HG03095 (cell line): ENCODE measurements around the gene CNP.
"Not testable (repeated sequence)": the region's sequence is repeated elsewhere in the genome, so short reads cannot be mapped to it uniquely, and the experiment has no call there.

Source experiments
- ATAC-seq: cut with Tn5 transposase; IDR thresholded peaks from one replicate; pipeline ENCODE4 v1.9.1; 2021; ENCODE audit warnings: moderate library complexity; ENCODE audit not compliant: unreplicated experiment

CNP gene

DNA sequence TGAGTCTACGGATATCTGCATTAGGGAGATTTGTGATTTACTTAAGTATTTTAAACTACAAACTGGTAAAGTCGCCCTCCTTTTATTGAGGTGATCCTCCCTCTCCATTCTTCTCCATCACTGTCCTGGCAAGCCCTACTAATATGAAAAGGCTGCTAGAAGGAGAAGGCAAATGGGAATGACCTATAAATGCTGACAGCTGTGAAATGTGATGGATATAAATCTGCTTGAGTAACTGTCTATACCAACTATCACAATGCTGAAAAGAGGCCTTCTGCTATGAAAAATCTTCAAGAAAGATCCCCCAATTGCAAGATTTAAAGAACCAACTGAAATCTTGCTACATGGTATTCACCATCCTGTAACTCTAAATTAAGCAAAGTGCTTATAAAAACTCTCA lies 35.1 kb downstream of the CNP start:
- ATAC-seq: no peak

DNA sequence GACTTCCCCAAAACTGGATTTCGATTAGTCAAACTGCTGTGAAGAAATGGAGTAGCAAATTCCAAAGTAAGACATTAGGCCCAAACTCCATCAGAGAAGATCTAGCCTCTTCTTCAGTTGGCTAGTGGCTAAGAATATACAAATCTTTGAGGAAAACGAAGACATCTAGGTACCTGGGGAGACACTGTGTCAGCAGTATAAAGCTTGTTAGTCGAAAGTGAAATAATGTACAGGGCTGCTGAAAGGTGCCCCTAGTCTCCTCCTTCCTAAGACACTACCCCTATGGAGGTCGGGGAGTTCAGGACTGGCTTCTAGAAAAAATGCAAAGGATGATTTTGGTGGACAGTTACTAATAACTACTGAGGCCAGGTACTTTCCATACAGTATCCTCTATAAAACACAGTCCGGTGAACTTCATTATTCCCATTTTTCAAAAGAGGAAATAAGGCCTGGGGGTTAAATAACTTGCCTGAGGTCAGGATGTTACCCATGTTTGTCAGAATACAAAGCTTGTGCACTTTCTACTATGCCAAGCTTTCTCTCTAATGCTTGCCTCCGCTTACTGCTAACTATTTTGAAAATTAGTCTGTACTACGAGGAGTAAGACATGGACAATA lies 35.7 kb downstream of the CNP start:
- no peak for ATAC-seq

DNA sequence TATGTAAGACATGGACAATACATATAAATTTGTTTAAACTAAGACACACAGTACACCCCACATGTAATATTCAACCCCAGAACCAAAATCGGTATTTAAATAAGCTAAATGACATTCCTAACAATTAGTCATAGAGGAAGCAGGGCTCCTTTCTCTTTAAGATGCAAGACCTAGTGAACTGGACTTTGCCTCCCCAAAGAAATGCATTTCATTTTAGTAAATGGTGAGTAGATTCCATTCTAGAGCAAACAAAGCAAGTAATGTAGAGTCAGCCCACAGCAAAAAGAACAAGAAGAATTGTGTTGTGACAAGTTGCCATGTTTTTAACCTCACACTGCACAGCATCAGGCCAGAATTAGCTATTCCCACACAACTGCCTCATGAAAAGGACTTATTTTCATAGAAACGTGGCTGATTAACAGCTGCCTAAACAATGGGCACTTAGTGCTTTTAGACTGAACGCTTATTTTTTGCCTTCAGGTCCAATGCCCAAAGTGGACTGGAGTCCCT lies 36.3 kb downstream of the CNP start:
- ATAC-seq: no peak

DNA sequence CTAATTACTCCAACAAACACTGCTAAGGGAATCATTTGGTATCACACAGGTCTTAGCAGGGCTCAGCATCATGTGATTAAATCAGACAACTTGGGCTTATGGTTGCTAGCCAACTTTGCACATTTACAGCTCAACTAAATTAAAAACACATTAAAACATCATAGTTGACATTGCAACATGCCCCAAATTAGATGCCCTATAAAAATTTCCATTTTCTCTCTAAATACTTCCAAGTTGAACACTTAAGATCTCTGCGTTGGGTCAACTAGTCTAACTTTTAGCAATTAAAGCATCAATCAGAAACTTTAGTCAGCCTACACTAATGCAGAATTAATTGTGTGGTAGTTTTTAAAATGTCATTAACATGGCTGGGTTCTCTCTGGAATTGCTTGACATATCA lies 38.6 kb downstream of the CNP start:
- no peak for ATAC-seq

DNA sequence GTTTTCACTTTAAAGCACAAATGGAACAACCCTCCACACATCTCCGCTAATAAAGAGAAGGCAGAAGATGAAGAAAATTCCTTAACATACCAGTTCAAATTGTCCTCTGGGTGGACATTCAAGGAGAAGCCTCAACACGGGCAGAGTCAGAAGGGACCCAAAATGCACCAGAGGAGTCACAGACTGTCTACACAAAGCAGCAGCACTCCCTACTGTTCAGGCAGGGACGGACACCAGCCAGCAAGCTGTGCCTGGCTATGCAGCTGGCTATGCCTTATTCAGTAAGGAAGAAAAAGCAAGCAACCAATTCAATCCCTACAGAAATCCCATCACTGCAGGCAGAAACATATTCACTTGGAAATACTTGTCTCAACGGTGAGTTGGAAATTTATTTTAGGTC lies 42.6 kb downstream of the CNP start:
- ATAC-seq: no peak

DNA sequence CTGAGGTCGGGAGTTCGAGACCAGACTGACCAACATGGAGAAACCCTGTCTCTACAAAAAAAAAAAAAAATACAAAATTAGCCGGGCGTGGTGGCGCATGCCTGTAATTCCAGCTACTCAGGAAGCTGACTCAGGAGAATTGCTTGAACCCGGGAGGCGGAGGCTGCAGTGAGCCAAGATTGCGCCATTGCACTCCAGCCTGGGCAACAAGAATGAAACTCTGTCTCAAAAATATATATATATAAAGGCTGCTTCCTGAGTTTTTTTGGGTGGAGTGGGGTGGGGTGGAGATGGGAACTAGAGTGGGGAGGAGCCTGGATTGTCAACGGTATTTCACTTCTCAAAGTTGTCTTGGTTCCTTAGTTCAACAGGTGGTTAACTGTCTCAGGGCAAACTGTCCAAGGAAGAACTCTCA lies 43.7 kb downstream of the CNP start:
- ATAC-seq: not testable (repeated sequence)

DNA sequence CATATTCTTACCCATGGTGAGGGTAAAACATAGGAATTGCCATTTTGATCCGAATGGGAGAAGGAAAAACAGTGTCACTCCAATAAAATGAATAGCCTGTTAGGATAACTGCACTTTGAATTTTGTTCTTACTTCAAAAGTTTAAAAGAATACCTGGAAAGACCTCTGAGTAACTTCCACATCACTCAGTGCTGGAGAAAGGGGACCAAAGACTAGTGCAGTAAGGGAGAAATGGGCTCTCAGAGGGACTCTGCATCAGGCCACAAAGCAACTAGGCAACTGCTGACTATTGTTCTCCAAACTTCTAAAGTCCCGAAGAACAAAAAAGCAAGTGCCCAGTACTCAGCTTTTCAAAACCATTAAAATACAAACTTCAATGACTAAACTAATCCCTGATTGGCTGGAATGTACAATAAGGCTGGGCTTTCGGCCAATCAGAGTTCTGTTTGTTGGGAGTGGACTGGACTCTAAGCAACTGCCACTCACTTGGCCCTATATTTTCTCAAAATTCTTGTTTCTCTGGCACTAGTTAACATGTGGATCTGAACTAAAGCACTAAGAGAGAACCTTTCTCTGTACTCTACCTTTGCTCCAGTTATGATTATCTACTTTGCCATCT lies 44.4 kb downstream of the CNP start:
- ATAC-seq: no peak

DNA sequence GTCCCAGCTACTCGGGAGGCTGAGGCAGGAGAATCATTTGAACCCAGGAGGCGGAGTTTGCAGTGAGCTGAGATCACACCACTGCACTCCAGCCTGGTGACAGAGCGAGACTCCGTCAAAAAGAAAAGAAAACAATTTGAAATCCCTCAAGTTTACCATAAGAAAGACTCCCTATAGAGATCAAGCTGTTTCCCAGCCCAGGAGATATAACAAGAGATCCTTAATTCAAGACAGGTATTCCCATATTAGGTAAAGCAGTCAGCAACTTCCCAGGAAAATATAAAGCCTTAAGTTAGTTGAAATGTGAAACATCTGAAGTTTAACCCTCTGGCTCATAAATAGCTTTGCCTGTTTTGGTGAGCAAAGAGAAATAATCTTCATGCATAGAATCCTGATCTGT lies 45.8 kb downstream of the CNP start:
- not testable (repeated sequence) for ATAC-seq

DNA sequence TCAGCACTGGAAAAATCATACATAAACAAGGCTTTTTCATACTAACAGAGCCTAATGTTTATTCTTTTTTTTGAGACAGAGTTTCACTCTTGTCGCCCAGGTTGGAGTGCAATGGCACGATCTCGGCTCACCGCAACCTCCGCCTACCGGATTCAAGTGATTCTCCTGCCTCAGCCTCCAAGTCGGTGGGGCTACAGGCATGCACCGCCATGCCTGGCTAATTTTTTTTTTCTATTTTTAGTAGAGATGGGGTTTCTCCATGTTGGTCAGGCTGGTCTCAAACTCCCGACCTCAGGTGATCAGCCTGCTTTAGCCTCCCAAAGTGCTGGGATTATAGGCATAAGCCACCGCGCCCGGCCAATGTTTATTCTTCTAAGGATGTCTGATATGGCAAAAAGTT lies 47.1 kb downstream of the CNP start:
- not testable (repeated sequence) for ATAC-seq

DNA sequence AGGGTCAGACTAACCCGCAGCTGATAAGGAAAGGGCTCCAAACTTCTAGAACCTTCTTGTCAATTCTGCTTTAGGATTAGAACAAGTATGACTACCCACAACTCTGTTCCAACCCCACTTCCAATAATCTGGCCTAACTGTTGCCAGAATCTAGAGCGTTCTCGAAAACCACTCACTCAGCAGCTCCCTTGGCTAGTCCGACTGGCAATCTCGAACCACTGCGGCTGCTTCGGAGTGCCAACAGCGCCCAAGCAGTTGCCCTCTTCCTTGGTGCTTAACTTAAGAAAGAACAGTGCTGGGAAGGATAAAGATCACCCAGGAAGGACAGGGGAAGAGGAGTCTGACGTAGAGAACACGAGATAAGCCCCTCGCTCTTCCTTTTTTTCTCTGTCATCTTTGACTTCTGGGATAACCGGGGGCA lies 49.8 kb downstream of the CNP start:
- ATAC-seq: no peak

DNA sequence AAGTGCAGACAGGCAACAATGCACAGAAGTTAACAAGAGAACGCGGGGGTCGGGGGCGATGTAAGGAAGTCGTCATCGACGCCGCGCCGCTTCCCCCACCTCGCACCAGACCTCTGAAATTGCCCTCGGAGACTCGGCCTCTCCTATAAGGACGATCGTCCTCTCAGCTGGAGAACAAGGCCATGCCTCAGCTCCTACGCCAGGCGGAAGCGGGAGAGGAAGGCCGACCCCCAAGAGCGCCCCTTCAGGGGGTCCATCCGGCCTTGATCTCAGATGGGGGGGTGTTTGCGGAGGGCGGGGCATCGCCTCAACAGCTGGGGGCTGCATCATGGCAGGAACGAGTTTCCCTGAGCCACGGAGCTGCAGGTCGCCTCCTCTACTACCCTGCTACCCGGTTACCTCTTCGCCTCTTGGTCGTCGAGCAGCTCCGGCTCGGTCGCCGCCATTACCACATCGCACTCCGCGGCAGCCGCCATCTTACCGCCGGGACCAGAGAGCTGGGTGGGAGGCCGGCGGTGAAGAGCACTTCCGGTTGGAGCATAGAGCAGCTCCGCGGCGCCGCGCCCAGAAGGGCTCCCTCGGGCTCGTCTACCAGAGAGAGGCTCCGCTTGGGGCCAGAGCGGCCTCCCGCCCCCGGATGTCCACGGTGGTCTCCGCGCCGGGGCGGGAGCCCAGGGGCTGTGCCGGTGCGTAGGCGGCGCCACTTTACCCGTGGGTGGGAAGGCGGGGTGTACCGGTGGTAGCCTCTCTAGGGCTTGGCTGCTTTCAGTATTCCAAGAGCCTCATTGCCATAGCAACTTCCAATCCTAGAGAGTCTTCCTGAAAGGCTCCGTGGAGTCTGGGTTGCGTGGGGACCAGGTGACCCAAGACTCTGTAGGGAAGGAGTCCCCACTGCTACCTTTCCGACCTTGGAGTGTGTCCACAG lies 50.6 kb downstream of the CNP start, which contains the start of gene DNAJC7:
TSS of gene DNAJC7 (minus strand) at position 499 of the 925 bp plus-strand sequence. CDS start at position 476, 23 bp downstream.
- peak; percentile 75 for ATAC-seq

DNA sequence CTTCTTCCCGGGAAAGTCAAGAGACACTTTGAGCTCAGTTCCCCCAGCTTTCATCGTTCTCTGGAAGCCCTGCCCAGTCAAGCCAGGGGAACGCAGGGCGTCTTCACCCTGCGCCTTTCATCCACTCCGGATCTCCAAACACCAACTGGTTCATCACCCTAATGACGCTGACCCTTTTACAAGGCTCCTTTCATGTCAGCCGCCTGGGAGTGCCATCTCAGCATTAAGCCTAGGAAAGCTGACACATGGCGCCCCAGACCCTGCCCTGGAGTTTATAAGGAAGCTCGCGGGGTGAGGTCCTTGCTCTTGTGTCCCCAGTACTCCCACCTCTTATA lies 51.2 kb downstream of the CNP start:
- ATAC-seq: no peak

DNA sequence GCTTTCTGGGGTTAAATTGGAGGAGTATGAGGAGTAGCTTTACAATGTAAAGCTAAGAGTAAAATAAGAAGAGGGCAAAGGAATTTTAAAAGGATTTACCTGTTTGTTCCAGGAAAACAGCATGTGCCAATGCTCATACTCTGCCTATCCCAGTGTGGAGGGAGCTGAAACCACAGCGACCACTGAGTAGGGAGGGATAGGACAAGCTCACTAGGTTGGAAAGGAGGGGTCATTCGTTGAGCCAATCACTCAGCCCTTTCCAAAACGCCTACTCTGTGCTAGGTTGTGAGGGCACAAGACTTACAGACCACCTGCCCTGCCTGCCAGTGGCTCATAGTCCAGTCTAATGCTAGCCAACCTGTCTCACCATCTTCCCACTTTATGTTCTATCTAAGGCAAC lies 51.7 kb downstream of the CNP start:
- no peak for ATAC-seq

DNA sequence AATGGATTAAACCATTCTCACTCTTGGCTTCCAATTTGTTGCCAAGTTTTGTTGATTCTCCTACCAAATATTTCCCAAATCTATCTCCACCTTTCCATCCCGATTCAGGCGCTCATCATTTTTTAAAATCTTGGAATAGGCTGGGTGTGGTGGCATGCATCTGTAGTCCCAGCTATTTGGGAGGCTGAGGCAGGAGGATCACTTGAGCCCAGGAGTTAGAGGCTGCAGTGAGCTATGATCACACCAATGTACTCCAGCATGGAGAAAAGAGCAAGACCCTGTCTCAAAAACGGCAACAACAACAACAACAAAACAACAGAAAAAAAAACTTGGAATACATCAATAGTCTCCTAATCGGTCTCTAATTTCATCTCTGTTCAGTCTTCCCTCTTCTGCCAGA lies 52.4 kb downstream of the CNP start:
- ATAC-seq: no peak

DNA sequence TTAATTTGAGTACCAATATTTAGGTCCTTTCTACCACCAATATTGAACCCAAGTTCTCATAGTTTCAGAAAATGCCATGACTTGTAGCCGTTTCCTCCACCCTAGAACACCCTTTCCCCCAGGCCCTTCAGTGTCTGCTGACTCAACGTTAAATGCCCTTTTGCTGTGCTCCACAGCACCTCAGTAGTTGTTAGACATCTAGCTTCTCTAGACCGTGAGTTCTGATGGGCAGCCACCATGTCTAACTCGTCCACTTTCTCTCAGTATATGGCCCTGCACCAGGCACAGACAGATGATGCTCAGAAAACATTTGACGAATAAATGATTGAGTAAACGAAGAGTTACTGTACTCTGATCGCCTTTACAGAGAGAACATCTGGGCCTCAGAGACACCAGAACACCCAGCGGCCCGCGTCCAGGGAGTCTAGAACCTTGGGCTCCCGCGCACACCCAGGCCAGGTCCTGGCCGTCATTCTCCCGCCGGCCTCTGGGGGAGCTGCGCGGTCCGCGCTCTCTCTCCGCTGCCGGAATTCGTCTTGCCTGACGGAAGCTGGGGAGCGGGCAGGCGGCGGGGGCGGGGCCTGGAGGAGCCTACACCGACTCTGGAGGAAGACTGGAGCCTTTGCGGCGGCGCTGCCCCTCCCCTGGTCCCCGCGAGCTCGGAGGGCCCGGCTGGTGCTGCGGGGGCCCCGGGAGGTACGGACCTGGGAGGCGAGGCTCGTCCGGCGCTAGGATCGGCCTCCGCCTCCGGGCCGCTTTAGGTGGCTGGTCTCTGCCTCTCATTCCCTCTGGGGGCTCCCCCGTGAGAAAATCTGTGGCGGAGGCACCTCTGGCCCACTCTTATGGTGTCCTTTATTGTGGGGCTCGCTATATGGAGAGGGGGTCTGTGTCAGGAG lies 53.2 kb downstream of the CNP start, which contains the start of gene NKIRAS2:
TSS of gene NKIRAS2 (plus strand) at position 582 of the 896 bp plus-strand sequence. CDS start 1,488 bp downstream, outside the sequence.
- ATAC-seq: peak; percentile 49

DNA sequence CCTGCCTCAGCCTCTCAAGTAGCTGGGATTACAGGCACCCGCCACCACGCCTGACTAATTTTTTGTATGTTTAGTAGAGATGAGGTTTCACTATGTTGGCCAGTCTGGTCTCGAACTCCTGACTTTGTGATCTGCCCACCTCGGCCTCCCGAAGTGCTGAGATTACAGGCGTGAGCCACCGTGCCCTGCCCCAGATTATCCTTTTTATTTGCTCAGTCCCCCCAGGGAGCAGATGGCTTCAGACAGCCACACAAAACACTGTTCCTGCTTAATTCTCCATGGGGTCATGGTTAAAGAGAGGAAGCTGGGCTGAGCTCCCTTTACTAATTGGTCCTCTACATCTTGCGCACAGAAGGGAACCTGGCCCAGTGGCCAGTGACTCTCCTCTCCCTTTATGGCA lies 54.2 kb downstream of the CNP start:
- not testable (repeated sequence) for ATAC-seq

DNA sequence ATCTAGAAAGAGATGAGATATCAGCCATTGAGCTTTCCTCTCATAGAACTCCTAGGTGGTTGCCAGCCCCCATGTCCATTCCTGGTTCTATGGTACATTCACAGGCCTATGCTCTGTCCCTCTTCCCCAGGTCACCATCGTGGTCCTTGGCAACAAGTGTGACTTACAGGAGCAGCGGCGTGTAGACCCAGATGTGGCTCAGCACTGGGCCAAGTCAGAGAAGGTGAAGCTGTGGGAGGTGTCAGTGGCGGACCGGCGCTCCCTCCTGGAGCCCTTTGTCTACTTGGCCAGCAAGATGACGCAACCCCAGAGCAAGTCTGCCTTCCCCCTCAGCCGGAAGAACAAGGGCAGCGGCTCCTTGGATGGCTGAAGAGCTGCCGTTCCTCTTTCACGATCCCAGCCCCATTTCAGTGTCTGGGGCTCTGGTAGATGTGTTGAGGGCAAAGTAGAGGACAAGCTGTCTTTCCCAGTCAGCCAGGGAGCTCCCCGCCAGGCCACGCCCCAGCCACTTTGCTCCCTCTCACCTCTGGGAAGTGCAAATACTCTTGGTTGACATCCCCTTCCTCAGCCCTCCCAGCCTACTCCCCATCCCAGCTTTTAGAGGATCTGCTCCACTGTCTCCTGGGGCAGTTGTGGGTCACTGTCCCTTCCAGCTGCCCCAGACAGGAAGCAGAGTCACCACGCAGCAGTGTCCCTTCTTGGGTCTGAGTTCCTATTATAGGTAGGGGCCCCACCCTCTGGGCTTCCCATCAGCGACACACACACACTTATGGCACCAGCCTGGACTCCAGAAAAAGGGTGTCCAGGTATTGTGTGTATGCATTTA lies 57.1 kb downstream of the CNP start:
- no peak for ATAC-seq

DNA sequence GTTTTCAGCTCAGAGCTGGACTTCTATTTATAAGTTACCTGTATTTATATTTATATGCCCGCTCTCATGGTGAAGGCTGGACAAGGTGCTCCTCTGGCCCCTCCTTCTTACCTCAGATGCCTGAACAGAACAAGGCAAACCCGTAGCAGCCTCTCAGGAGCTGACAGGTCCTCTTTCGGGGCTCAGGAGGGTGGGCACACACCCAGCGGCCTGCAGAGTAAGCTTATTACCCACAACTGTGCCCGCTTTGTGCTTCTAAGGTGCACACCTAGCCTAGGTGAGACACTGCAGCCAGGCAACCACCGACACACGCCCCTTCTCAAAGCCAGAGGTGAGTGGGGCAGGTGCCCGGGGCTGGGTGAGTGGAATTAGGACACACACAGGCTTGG lies 58.6 kb downstream of the CNP start:
- no peak for ATAC-seq

DNA sequence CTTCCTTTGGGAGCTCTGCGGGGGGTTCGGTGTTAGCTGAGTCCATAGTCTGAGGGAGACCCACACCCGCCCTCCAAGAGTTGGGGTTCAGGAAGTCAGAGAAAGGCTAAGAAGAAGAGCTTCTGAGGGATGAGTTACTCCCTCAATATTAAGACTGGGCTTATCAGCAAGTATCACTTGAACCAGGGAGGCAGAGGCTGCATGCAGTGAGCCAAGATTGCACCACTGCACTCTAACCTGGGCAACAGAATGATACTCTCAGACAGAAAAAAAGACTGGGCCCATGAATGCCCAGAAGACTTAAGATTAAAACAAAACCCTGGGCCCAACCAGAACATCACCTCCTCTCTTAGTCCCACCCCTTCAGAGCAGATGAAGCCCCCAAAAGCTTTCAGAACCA lies 59.3 kb downstream of the CNP start:
- no peak for ATAC-seq
